GM23248 (cell line): Measurements from ENCODE around the gene HIVEP3. TPM values are rescaled to one million over a fixed set of nuclear protein-coding genes. Genes with fewer than 3 reads are reported as not detected.
"Not testable (repeated sequence)": the region's sequence is repeated elsewhere in the genome, so short reads cannot be mapped to it uniquely, and the experiment has no call there.

Source experiments
- DNase-seq: peaks from one replicate; pipeline ENCODE4 v3.0.0-alpha.2; 2015
- H2AFZ ChIP-seq: fragments of 200-600 bp; sonication (generic); 2 replicates; pipeline ENCODE4 v1.6.1; 2016; ENCODE audit warnings: antibody characterized with exemption
- H3F3A ChIP-seq: fragments of 200-600 bp; sonication (generic); 2 replicates; pipeline ENCODE4 v1.6.1; 2016; ENCODE audit warnings: mild to moderate bottlenecking, antibody characterized with exemption, mixed run types; ENCODE audit not compliant: insufficient read depth
- H3K27ac ChIP-seq: fragments of 200-600 bp; sonication (generic); 2 replicates; pipeline ENCODE4 v1.5.1; 2016; ENCODE audit warnings: mild to moderate bottlenecking
- H3K27me3 ChIP-seq: fragments of 200-600 bp; sonication (generic); replicated peaks from 2 replicates; pipeline ENCODE4 v1.6.1; 2016; ENCODE audit warnings: mild to moderate bottlenecking; ENCODE audit not compliant: insufficient read depth
- H3K36me3 ChIP-seq: fragments of 200-600 bp; sonication (generic); 2 replicates; pipeline ENCODE4 v1.6.1; 2016; ENCODE audit warnings: low read depth, mild to moderate bottlenecking
- H3K4me1 ChIP-seq: fragments of 200-600 bp; sonication (generic); 2 replicates; pipeline ENCODE4 v1.6.1; 2016; ENCODE audit warnings: mild to moderate bottlenecking; ENCODE audit not compliant: insufficient read depth
- H3K4me2 ChIP-seq: fragments of 200-600 bp; sonication (generic); one replicate; pipeline ENCODE4 v1.6.1; 2016; ENCODE audit warnings: mild to moderate bottlenecking; ENCODE audit not compliant: unreplicated experiment
- H3K4me3 ChIP-seq: fragments of 200-600 bp; sonication (generic); 2 replicates; pipeline ENCODE4 v1.5.1; 2016; ENCODE audit warnings: mild to moderate bottlenecking
- H3K79me2 ChIP-seq: fragments of 200-600 bp; sonication (generic); 2 replicates; pipeline ENCODE4 v1.6.1; 2016; ENCODE audit warnings: mild to moderate bottlenecking; ENCODE audit not compliant: insufficient read depth
- H3K9ac ChIP-seq: fragments of 200-600 bp; sonication (generic); 2 replicates; pipeline ENCODE4 v1.6.1; 2016; ENCODE audit warnings: mild to moderate bottlenecking
- H3K9me2 ChIP-seq: fragments of 200-600 bp; sonication (generic); 2 replicates; pipeline ENCODE4 v1.6.1; 2016; ENCODE audit warnings: mixed run types, mild to moderate bottlenecking, moderate library complexity; ENCODE audit not compliant: insufficient read depth
- H3K9me3 ChIP-seq: fragments of 200-600 bp; sonication (generic); one replicate; pipeline ENCODE4 v1.6.1; 2017; ENCODE audit warnings: low read depth
- H4K20me1 ChIP-seq: fragments of 200-600 bp; sonication (generic); 2 replicates; pipeline ENCODE4 v1.6.0; 2016; ENCODE audit not compliant: insufficient read depth
- EZH2 ChIP-seq: fragments of 200-600 bp; sonication (generic); IDR thresholded peaks from 2 replicates; pipeline ENCODE4 v1.6.1; 2018; ENCODE audit warnings: antibody characterized with exemption, mild to moderate bottlenecking; ENCODE audit not compliant: insufficient read depth, poor library complexity, severe bottlenecking
- EZH2phosphoT487 ChIP-seq: fragments of 200-600 bp; sonication (generic); IDR thresholded peaks from 2 replicates; pipeline ENCODE4 v1.6.1; 2018; ENCODE audit warnings: antibody characterized with exemption, moderate library complexity, mild to moderate bottlenecking, low read depth; ENCODE audit not compliant: insufficient read depth
- WGBS, 2 experiments: methylation state at CpG; one replicate each; pipeline ENCODE4 v1.1.6; 2015 to 2017; ENCODE audit warnings: low lambda C conversion rate in 2 of 2, low coverage in 1 of 2; ENCODE audit errors: missing lambda C conversion rate in 2 of 2; 5-methylcytosine and 5-hydroxymethylcytosine counted together
- in situ Hi-C: fragments of 300-500 bp; cut with MboI; formaldehyde crosslinking; loops from 2 replicates; pipeline ENCODE4 v1.15.0; 2020
- polyA plus RNA-seq: library from polyadenylated mRNA; unstranded; fragments of >200 nt; fragmentation: Nextera tagmentation; extraction: Ambion mirVana; gene quantifications from 2 replicates; pipeline ENCODE4 v1.2.1, GENCODE V29; 2016
- total RNA-seq: library from RNA; depleted of rRNA; stranded (reverse); fragments of >200 nt; shearing (Covaris generic); gene quantifications from 2 replicates; pipeline ENCODE4 v1.2.3, GENCODE V29; 2014

Gene HIVEP3
- total and polyA plus RNA-seq, 2 experiments from 2014 or later, result 1.7 to 7.2 TPM

- Histone ChIP-seq H3K36me3 (no peaks in the 10 kb centered on the region), H2AFZ (no peak overlapping the region), H4K20me1 (no peaks in the 10 kb centered on the region), H3K27ac (no peak overlapping the region), H3K9ac (no peak overlapping the region), H3K9me3 (no peaks in the 10 kb centered on the region), H3F3A (no peaks in the 10 kb centered on the region), H3K79me2 (no peaks in the 10 kb centered on the region), H3K27me3 (no peaks in the 10 kb centered on the region), H3K9me2 (no peaks in the 10 kb centered on the region), H3K4me2 (no peak overlapping the region), H3K4me3 (no peak overlapping the region), H3K4me1 (no peaks in the 10 kb centered on the region)
- no peak for DNase-seq
- 69 to 70% methylated on average over 5 of the region's 5 CpGs for WGBS, 2 experiments
- TF ChIP-seq EZH2phosphoT487, result no peak
- TF ChIP-seq EZH2, result no peak
- in situ Hi-C loops, result loop anchor here (25.0 kb wide), 1 partner anchor 578 kb away; no protein-coding TSS in a partner anchor
Measured at GRCh38 chr1:41559331-41559730, 359.4 kb downstream of the HIVEP3 start.

DNA sequence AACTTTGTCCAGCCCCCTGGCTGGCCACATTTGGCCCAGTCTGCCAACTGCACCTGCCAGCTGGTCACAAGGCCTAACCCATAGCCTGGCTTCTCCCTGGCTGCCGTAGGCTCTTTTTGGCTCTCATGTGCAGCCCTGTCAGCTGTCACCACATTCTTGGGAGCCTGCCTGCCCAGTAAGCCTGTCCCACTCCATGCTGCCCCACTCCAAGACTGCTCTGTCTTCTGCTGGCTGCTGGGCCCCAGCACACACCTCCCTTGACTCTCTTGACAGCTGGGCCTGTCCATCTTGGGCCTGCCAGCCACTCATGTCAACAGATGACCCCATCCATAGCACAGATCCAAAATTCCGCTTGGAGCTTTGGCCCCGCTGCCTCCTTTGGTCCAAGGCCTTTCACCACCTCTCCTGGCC, 360.0 kb downstream of the HIVEP3 start:
- in situ Hi-C loops, result loop anchor here (25.0 kb wide), 1 partner anchor 579 kb away; no protein-coding TSS in a partner anchor
- Histone ChIP-seq H3K27me3 (no peaks in the 10 kb centered on the region), H3F3A (no peaks in the 10 kb centered on the region), H2AFZ (no peak overlapping the region), H3K4me2 (no peak overlapping the region), H4K20me1 (no peaks in the 10 kb centered on the region), H3K4me3 (no peak overlapping the region), H3K9me3 (no peaks in the 10 kb centered on the region), H3K79me2 (no peaks in the 10 kb centered on the region), H3K9ac (no peak overlapping the region), H3K4me1 (no peaks in the 10 kb centered on the region), H3K27ac (no peak overlapping the region), H3K36me3 (no peaks in the 10 kb centered on the region), H3K9me2 (no peaks in the 10 kb centered on the region)
- WGBS, 2 experiments, result 78 to 81% methylated on average over 3 of the region's 3 CpGs
- no peak for TF ChIP-seq EZH2phosphoT487
- TF ChIP-seq EZH2, result no peak
- no peak for DNase-seq

- Histone ChIP-seq H2AFZ (no peak overlapping the region), H3K36me3 (no peaks in the 10 kb centered on the region), H3K4me3 (no peak overlapping the region), H3K9me3 (no peaks in the 10 kb centered on the region), H3K4me1 (no peaks in the 10 kb centered on the region), H3K9ac (no peak overlapping the region), H3K27ac (no peak overlapping the region), H3K79me2 (no peaks in the 10 kb centered on the region), H3F3A (no peaks in the 10 kb centered on the region), H4K20me1 (no peaks in the 10 kb centered on the region), H3K27me3 (no peaks in the 10 kb centered on the region), H3K9me2 (no peaks in the 10 kb centered on the region), H3K4me2 (no peak overlapping the region)
- TF ChIP-seq EZH2, result no peak
- no peak for TF ChIP-seq EZH2phosphoT487
- DNase-seq, result no peak
- WGBS, 2 experiments, result 88 to 92% methylated on average over 13 of the region's 13 CpGs
- in situ Hi-C loops, result loop anchor here (25.0 kb wide), 1 partner anchor 579 kb away; no protein-coding TSS in a partner anchor
Measured at GRCh38 chr1:41557751-41558455, 360.8 kb downstream of the HIVEP3 start.

DNA sequence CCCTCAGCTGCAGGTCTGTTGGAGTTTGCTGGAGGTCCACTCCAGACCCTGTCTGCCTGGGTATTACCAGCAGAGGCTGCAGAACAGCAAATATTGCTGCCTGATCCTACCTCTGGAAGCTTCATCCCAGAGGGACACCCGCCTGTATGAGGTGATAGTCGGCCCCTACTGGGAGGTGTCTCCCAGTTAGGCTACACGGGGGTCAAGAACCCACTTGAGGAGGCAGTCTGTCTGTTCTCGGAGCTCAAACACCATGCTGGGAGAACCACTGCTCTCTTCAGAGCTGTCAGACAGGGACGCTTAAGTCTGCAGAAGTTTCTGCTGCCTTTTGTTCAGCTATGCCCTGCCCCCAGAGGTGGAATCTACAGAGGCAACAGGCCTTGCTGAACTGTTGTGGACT, 364.0 kb downstream of the HIVEP3 start:
- H3K4me3 ChIP-seq, H4K20me1 ChIP-seq, DNase-seq, H2AFZ ChIP-seq, H3K27ac ChIP-seq, H3K4me1 ChIP-seq, H3F3A ChIP-seq, H3K9me2 ChIP-seq, H3K27me3 ChIP-seq, H3K9me3 ChIP-seq, H3K4me2 ChIP-seq, H3K9ac ChIP-seq, H3K79me2 ChIP-seq, H3K36me3 ChIP-seq: not testable (repeated sequence)
- WGBS, 2 experiments, result 83 to 89% methylated on average over 5 of the region's 5 CpGs
- in situ Hi-C loops, result loop anchor here (25.0 kb wide), 1 partner anchor 583 kb away; no protein-coding TSS in a partner anchor
